Upper lobe of right lung (tissue), 1 donor: ENCODE measurements around the gene ACTRT2. TPM values are rescaled to one million over a fixed set of nuclear protein-coding genes. Genes with fewer than 3 reads are reported as not detected.

Experiments
- ATAC-seq: fragments of 200-7000 bp; cut with Tn5 transposase; one replicate; pipeline ENCODE4 v1.9.1; 2020; ENCODE audit warnings: mild to moderate bottlenecking, moderate library complexity
- DNase-seq: peaks from one replicate; pipeline ENCODE4 v3.0.0-alpha.2; 2020
- H3K27ac ChIP-seq: fragments of 200-600 bp; one replicate; pipeline ENCODE4 v1.8.0; 2022
- H3K27me3 ChIP-seq: fragments of 200-600 bp; one replicate; pipeline ENCODE4 v1.8.0; 2022; ENCODE audit warnings: mild to moderate bottlenecking
- H3K36me3 ChIP-seq: fragments of 200-600 bp; one replicate; pipeline ENCODE4 v1.8.0; 2022
- H3K4me1 ChIP-seq: fragments of 200-600 bp; one replicate; pipeline ENCODE4 v1.8.0; 2022
- H3K4me3 ChIP-seq: fragments of 200-600 bp; one replicate; pipeline ENCODE4 v1.8.0; 2022; ENCODE audit warnings: mild to moderate bottlenecking
- H3K9me3 ChIP-seq: fragments of 200-600 bp; one replicate; pipeline ENCODE4 v1.8.0; 2022
- intact Hi-C: fragments of 100-400 bp; cut with DNase I; formaldehyde crosslinking; loops from one replicate; pipeline ENCODE4 v1.11.0; 2022
- total RNA-seq: library from RNA; stranded (reverse); fragmentation: NEBNext Ultra II Directional; extraction: Animal tissue kit (Norgen Biotek cat#: 25700); gene quantifications from one replicate; pipeline ENCODE4 v1.2.1, GENCODE V29; 2021
- TF ChIP-seq, protein P1 (sequence below): fragments of 200-600 bp; IDR thresholded peaks from one replicate; pipeline ENCODE4 v1.8.0; 2022; ENCODE audit warnings: antibody characterized with exemption
- donor health status: DM: no; HTN: yes; CAD: no; lungs with severe emphysema.

ACTRT2 gene
- total RNA-seq, 1 donor from 2014 or later = not detected

DNA sequence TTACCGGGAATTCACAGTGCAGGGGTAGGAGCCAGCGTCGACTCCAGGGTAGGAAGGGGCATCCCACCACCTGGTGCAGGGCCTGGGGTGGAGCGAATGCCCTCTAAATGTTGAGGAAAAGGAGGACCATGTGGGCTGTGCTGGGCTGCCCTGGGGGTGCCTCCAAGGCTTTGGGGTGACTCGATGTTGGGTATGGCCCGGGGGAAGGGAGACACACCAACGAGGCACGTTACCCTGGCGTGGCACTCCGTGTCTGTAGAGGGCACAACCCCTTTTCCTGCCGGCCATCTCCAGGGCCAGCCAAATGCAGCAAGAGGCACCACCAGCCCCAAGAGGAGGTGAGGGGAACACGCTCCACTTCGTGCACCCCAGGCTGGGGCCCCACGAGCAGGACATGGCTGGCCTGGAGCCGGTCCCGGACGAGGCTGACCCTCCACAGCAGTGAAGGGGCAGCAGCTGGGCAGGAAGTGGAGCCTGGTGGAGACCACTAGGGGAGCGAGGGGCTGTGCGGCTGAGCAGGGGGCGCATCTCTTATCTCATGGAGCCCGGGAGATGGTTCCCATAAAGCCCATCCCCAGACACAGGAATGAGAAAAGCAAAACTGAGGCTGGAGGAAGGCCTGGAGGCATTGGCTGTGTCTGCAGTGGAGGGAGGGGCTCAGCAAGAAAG, 11.2 kb downstream of the ACTRT2 start:
- H3K9me3 ChIP-seq = no peaks in the 10 kb centered on the region
- no peak for ATAC-seq
- peak; percentile 60 for DNase-seq

DNA sequence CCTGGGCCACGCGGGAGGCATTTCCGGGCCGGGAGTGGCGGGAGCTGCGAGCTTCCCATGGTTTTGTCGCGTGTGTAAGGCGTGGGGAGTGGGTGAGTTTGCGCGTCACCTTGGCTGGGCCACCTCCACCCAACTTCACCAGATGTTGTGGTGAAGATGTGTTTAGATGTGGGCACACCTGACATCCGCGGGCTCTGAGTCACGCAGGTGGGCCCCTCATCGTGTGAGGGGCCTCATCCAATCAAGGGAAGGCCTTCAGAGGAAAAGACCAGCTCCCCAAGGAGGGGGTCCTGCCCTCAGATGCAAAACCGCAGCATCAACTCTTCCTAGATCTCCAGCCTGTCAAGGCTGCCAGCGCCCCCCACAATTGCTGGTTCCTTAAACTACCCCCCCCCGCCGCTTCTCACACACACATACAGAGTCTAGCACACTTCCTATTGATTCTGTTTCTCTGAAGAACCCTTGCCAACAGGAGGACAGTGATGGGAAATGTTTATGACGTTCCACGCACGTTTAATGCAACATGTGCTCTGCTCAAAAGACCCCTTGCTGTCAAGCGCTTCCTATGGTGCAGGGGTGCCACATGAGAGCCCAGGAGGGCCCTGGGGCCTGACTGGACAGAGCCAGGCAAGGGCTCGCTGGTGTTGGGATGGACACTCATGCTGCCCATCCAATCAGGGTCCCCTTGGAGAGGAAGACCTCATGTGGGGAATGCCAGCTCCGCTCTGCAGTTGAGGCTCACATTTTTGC, 11.9 kb downstream of the ACTRT2 start:
- Histone ChIP-seq H3K27ac (no peak overlapping the region), H3K27me3 (peaks cover 24% of the 10 kb centered on the region), H3K36me3 (no peaks in the 10 kb centered on the region), H3K9me3 (no peaks in the 10 kb centered on the region), H3K4me3 (no peak overlapping the region), H3K4me1 (no peaks in the 10 kb centered on the region)
- DNase-seq (peak; percentile 21), ATAC-seq (no peak)
- TF ChIP-seq, protein P1, sequence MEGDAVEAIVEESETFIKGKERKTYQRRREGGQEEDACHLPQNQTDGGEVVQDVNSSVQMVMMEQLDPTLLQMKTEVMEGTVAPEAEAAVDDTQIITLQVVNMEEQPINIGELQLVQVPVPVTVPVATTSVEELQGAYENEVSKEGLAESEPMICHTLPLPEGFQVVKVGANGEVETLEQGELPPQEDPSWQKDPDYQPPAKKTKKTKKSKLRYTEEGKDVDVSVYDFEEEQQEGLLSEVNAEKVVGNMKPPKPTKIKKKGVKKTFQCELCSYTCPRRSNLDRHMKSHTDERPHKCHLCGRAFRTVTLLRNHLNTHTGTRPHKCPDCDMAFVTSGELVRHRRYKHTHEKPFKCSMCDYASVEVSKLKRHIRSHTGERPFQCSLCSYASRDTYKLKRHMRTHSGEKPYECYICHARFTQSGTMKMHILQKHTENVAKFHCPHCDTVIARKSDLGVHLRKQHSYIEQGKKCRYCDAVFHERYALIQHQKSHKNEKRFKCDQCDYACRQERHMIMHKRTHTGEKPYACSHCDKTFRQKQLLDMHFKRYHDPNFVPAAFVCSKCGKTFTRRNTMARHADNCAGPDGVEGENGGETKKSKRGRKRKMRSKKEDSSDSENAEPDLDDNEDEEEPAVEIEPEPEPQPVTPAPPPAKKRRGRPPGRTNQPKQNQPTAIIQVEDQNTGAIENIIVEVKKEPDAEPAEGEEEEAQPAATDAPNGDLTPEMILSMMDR = no peak
- intact Hi-C loops = no loop called here

More for the DNA sequence above, 11.2 kb downstream of the ACTRT2 start:
- Histone ChIP-seq H3K4me1 (no peaks in the 10 kb centered on the region), H3K4me3 (no peak overlapping the region), H3K27me3 (peaks cover 30% of the 10 kb centered on the region), H3K36me3 (no peaks in the 10 kb centered on the region), H3K27ac (no peak overlapping the region)
- intact Hi-C loops = no loop called here
- TF ChIP-seq, protein P1 = no peak

DNA sequence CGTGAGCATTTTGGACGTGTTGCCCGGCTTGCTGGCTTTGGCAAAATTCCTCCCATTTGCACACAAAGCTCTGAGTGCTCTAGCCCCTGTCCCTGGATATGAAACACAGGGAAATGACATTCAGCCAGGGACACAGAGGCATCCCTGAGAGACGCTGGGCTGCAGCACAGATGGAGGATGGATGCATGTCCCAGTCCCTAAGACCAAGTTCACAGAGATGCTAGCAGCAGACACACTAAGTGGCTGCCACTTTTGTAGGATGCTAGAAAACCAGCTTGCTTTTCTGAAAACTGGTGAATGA, 12.5 kb downstream of the ACTRT2 start:
- intact Hi-C loops = no loop called here
- DNase-seq = no peak
- no peaks in the 10 kb centered on the region for H3K36me3 ChIP-seq

DNA sequence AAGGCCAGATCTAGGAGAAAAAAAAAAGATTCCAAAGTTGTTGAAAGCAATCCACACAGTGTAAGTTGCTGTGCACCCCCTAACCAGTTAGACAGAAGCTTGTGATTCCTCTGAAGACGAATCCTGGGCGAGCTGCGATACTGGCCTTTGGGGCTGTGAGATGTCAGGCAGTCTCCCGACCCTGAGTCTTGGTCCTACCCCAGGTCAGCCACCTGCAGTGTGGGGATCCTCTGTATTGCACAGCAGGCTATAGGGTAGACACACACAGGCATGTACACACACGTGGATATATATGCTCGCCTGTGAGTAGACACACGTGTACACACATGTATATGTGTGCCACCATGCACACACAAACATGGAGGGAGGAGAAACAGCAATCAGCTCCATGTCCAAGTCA, 12.9 kb downstream of the ACTRT2 start:
- Histone ChIP-seq H3K27ac (no peak overlapping the region), H3K36me3 (no peaks in the 10 kb centered on the region), H3K4me1 (no peaks in the 10 kb centered on the region), H3K9me3 (no peaks in the 10 kb centered on the region), H3K27me3 (peaks cover 19% of the 10 kb centered on the region), H3K4me3 (no peak overlapping the region)
- ATAC-seq = no peak
- intact Hi-C loops = no loop called here
- no peak for DNase-seq
- TF ChIP-seq, protein P1 = no peak

More for the DNA sequence above, 12.5 kb downstream of the ACTRT2 start:
- H3K27ac ChIP-seq = no peak overlapping the region
- H3K4me1 ChIP-seq = no peaks in the 10 kb centered on the region
- peaks cover 21% of the 10 kb centered on the region for H3K27me3 ChIP-seq
- TF ChIP-seq, protein P1 = no peak
- ATAC-seq = no peak
- H3K4me3 ChIP-seq = no peak overlapping the region
- H3K9me3 ChIP-seq = no peaks in the 10 kb centered on the region

DNA sequence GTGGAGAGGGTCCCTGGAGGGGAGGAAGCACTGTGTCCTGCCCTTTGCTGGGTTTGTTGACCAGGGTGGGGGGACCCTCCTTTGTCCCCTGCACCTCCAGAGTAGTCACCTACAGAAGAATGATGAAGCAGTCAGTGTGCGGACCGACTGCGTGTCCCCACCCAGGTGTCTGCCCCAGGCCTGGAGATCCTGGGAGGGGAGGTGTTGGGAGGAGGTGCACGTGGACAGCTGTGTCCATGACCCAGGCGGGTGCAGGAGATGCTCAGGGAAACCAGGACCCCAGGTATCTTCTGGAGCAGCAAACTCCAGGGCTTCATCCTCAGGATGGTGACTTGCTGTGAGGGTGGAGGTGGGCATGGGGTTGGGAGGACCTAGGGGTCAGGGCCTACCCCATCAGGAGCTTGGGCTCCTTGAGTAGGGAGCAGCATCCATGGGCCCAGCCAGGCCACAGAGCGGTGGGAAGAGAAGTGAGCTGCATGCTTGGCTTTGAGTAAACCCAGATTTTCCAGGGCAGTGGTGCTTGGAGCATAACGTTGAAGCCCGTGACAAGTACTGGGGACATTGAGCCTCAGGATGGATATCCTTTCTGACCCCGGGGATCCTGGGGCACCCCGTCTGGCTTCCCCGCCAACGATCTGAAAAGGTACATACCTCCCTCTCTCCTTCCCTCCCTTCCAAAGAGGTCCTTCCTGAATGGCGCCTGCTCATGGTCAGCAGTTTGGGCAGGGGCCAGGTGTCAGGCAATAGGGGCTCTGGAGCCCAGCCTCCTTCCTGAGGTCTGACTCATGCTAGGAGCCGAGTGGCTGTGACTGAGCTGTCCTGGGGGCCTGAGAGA, 13.7 kb downstream of the ACTRT2 start:
- H3K27ac ChIP-seq = no peak overlapping the region
- no peaks in the 10 kb centered on the region for H3K4me1 ChIP-seq
- DNase-seq (peak; percentile 57), ATAC-seq (no peak)
- peaks cover 11% of the 10 kb centered on the region for H3K27me3 ChIP-seq
- TF ChIP-seq, protein P1 = no peak
- no peaks in the 10 kb centered on the region for H3K36me3 ChIP-seq
- no peaks in the 10 kb centered on the region for H3K9me3 ChIP-seq
- intact Hi-C loops = no loop called here
- H3K4me3 ChIP-seq = no peak overlapping the region
